ENCODE results near the gene NOX3. TPM values are rescaled to one million over a fixed set of nuclear protein-coding genes. Genes with fewer than 3 reads are reported as not detected.
"Not testable (repeated sequence)": the region's sequence is repeated elsewhere in the genome, so short reads cannot be mapped to it uniquely, and the experiment has no call there.

Gene NOX3
- total RNA-seq, 3 donors from 2014 or later (not counting 1 experiment from before 2014, with no cell fraction given) = not detected

- Mint-ChIP-seq H3K36me3 (peaks cover 3% of the 10 kb centered on the region), H3K4me3 (no peak overlapping the region)
- 100% methylated on average over 2 of the region's 3 CpGs for WGBS (ENCODE audit: insufficient coverage)
Observed at GRCh38 chr6:155364844-155365437, 90.7 kb downstream of the NOX3 start.

GRCh38 chr6:155364021-155364420 lies 91.6 kb downstream of the NOX3 start:
- H3K9me3 ChIP-seq (ENCODE audit: control insufficient read depth, insufficient read depth, low read length); H3K36me3 Mint-ChIP-seq; intact Hi-C loops (cut with micrococcal nuclease); DNase-seq; H3K4me3 Mint-ChIP-seq; H3K4me1 ChIP-seq (ENCODE audit: control insufficient read depth, insufficient read depth, low read length); H3K9me3 Mint-ChIP-seq; H3K36me3 ChIP-seq (ENCODE audit: control insufficient read depth, insufficient read depth, low read length); H3K4me3 ChIP-seq (ENCODE audit: low read length); H3K27me3 ChIP-seq (ENCODE audit: control insufficient read depth, insufficient read depth, low read length); ATAC-seq; H3K27ac Mint-ChIP-seq; H3K4me1 Mint-ChIP-seq; H3K27ac ChIP-seq (ENCODE audit: low read length): not testable (repeated sequence)
- WGBS (ENCODE audit: insufficient coverage) = 34% methylated on average over 11 of the region's 12 CpGs
- peaks cover 12 to 34% of the 10 kb centered on the region in 2 donors for H3K27me3 Mint-ChIP-seq (ENCODE audit: low read depth in 2 of 2)

More at GRCh38 chr6:155364844-155365437, 90.7 kb downstream of the NOX3 start:
- H3K4me3 ChIP-seq (ENCODE audit: low read length) = no peak overlapping the region
- no peak overlapping the region for H3K27ac ChIP-seq (ENCODE audit: low read length)
- H3K4me1 Mint-ChIP-seq = no peaks in the 10 kb centered on the region
- peaks cover 11 to 28% of the 10 kb centered on the region in 2 donors for H3K27me3 Mint-ChIP-seq (ENCODE audit: low read depth in 2 of 2)
- H3K4me1 ChIP-seq (ENCODE audit: control insufficient read depth, insufficient read depth, low read length) = no peaks in the 10 kb centered on the region
- no peaks in the 10 kb centered on the region for H3K9me3 Mint-ChIP-seq
- H3K9me3 ChIP-seq (ENCODE audit: control insufficient read depth, insufficient read depth, low read length) = no peaks in the 10 kb centered on the region
- no peaks in the 10 kb centered on the region for H3K27me3 ChIP-seq (ENCODE audit: control insufficient read depth, insufficient read depth, low read length)
- no peaks in the 10 kb centered on the region for H3K36me3 ChIP-seq (ENCODE audit: control insufficient read depth, insufficient read depth, low read length)
- H3K27ac Mint-ChIP-seq = no peak overlapping the region
- no peak for DNase-seq
- intact Hi-C loops (cut with micrococcal nuclease) = no loop called here
- TF ChIP-seq CTCF (IDR thresholded peaks at IDR 0.05) = no peak
- no peak for ATAC-seq

GRCh38 chr6:155362968-155363632 lies 92.5 kb downstream of the NOX3 start:
- H3K27me3 ChIP-seq (ENCODE audit: control insufficient read depth, insufficient read depth, low read length); H3K36me3 ChIP-seq (ENCODE audit: control insufficient read depth, insufficient read depth, low read length); H3K9me3 Mint-ChIP-seq; H3K27ac Mint-ChIP-seq; H3K4me1 Mint-ChIP-seq; intact Hi-C loops (cut with micrococcal nuclease); DNase-seq; H3K36me3 Mint-ChIP-seq; H3K4me3 Mint-ChIP-seq; H3K4me1 ChIP-seq (ENCODE audit: control insufficient read depth, insufficient read depth, low read length); ATAC-seq; H3K27ac ChIP-seq (ENCODE audit: low read length); H3K4me3 ChIP-seq (ENCODE audit: low read length); H3K9me3 ChIP-seq (ENCODE audit: control insufficient read depth, insufficient read depth, low read length): not testable (repeated sequence)
- 97% methylated on average over 34 of the region's 39 CpGs for WGBS (ENCODE audit: insufficient coverage)
- peaks cover 19 to 40% of the 10 kb centered on the region in 2 donors for H3K27me3 Mint-ChIP-seq (ENCODE audit: low read depth in 2 of 2)

GRCh38 chr6:155354167-155354566 lies 101.5 kb downstream of the NOX3 start:
- no peak for ATAC-seq
- Mint-ChIP-seq H3K36me3 (peaks cover 16% of the 10 kb centered on the region), H3K9me3 (peaks cover 5 to 6% of the 10 kb centered on the region in 2 donors), H3K4me3 (no peak overlapping the region), H3K4me1 (no peaks in the 10 kb centered on the region), H3K27me3 (ENCODE audit: low read depth in 2 of 2) (peaks cover 7 to 13% of the 10 kb centered on the region in 2 donors), H3K27ac (no peak overlapping the region)
- no peaks in the 10 kb centered on the region for H3K4me1 ChIP-seq (ENCODE audit: control insufficient read depth, insufficient read depth, low read length)
- peaks cover 11% of the 10 kb centered on the region for H3K9me3 ChIP-seq (ENCODE audit: control insufficient read depth, insufficient read depth, low read length)
- no peaks in the 10 kb centered on the region for H3K36me3 ChIP-seq (ENCODE audit: control insufficient read depth, insufficient read depth, low read length)
- H3K27ac ChIP-seq (ENCODE audit: low read length) = no peak overlapping the region
- H3K27me3 ChIP-seq (ENCODE audit: control insufficient read depth, insufficient read depth, low read length) = no peaks in the 10 kb centered on the region
- intact Hi-C loops (cut with micrococcal nuclease) = no loop called here
- no peak overlapping the region for H3K4me3 ChIP-seq (ENCODE audit: low read length)
- DNase-seq = no peak
- no peak for TF ChIP-seq CTCF (IDR thresholded peaks at IDR 0.05)
